GM18498 (cell line): ENCODE results near the gene FUZ.

Experiments used
- ATAC-seq: cut with Tn5 transposase; IDR thresholded peaks from one replicate; pipeline ENCODE4 v1.9.1; 2021; ENCODE audit warnings: mild to moderate bottlenecking, moderate library complexity; ENCODE audit not compliant: unreplicated experiment

The FUZ gene

GRCh38 chr19:49807904-49808675 is 5.0 kb downstream of the FUZ start:
- ATAC-seq = no peak

GRCh38 chr19:49807058-49807903 is 5.8 kb downstream of the FUZ start:
- ATAC-seq = no peak

GRCh38 chr19:49806620-49806959 is 6.5 kb downstream of the FUZ start:
- no peak for ATAC-seq

GRCh38 chr19:49805822-49806619 is 7.1 kb downstream of the FUZ start:
- ATAC-seq = no peak

GRCh38 chr19:49803529-49803856 is 9.6 kb downstream of the FUZ start:
- no peak for ATAC-seq

GRCh38 chr19:49802836-49803528 is 10.1 kb downstream of the FUZ start:
- ATAC-seq = no peak

- ATAC-seq = no peak
These were observed 11.0 kb downstream of the FUZ start for GRCh38 chr19:49801966-49802661.

- ATAC-seq = no peak
These were observed 11.6 kb downstream of the FUZ start for GRCh38 chr19:49801401-49801888.

- no peak for ATAC-seq
These were observed 12.3 kb downstream of the FUZ start for GRCh38 chr19:49800771-49801170.

GRCh38 chr19:49799798-49800376 is 13.2 kb downstream of the FUZ start:
- no peak for ATAC-seq

GRCh38 chr19:49799271-49799797 is 13.8 kb downstream of the FUZ start:
- ATAC-seq = no peak

- ATAC-seq = no peak
These were observed 14.5 kb downstream of the FUZ start for GRCh38 chr19:49798574-49798973.

- ATAC-seq = no peak
These were observed 17.5 kb downstream of the FUZ start for GRCh38 chr19:49795615-49796014.

GRCh38 chr19:49793561-49793840 is 19.6 kb downstream of the FUZ start:
- ATAC-seq = no peak

GRCh38 chr19:49792829-49793560 is 20.1 kb downstream of the FUZ start:
- ATAC-seq = no peak

GRCh38 chr19:49791776-49792445 is 21.2 kb downstream of the FUZ start:
- no peak for ATAC-seq

GRCh38 chr19:49790866-49791265 is 22.2 kb downstream of the FUZ start:
- no peak for ATAC-seq

GRCh38 chr19:49788857-49789256 is 24.2 kb downstream of the FUZ start:
- ATAC-seq = no peak

GRCh38 chr19:49787746-49788145 is 25.3 kb downstream of the FUZ start:
- no peak for ATAC-seq
